IMR-90 (cell line): ENCODE measurements around the gene RPP21. TPM values are rescaled to one million over a fixed set of nuclear protein-coding genes. Genes with fewer than 3 reads are reported as not detected.

Experiments used
- microRNA-seq, 2 experiments: library from miRNA; stranded (forward) in 1 of 2; unstranded in 1 of 2; fragments of 10-50 nt in 1 of 2; fragments of <30 nt in 1 of 2; gene quantifications in 1 of 2; microRNA quantifications in 1 of 2; one replicate each; pipeline versions ENCODE3 to v1.1.0; 2013 to 2020; ENCODE audit not compliant: insufficient read depth in 1 of 2, insufficient read length in 1 of 2, unreplicated experiment in 1 of 2
- polyA plus RNA-seq, 3 experiments: library from polyadenylated mRNA; depleted of rRNA; stranded (reverse); fragments of >200 nt; gene quantifications; 2 replicates each; pipeline ENCODE4 v1.2.3, GENCODE V29; 2012; ENCODE audit warnings: low replicate concordance in 1 of 3
- small RNA-seq, 5 experiments: library from RNA; depleted of rRNA; stranded (forward); fragments of <200 nt; gene quantifications; one replicate each; pipeline ENCODE3, GENCODE V24; 2012
- total RNA-seq: library from RNA; depleted of rRNA; stranded (reverse); fragments of >200 nt; gene quantifications from 2 replicates; pipeline ENCODE4 v1.2.3, GENCODE V29; 2012; rRNA removed

RPP21 gene
- total and polyA plus RNA-seq, 2 of the 4 experiments (the other 2 are of a cell fraction), result 28.9 to 79.1 TPM

Small RNA genes within 50 kb of the gene (microRNA-seq; reads per million reads assigned to microRNA genes)
- not detected for gene HLA-N (ENCODE audit: insufficient read depth, insufficient read length)

Small RNA genes within 50 kb of the gene (small RNA-seq; reads per million reads assigned to genes)
- gene HLA-N, result 0 reads per million in 5 experiments

Other genes with a start within 250 kb of the RPP21 start
- not detected in 2 replicates for gene TRIM31, start 232.1 kb upstream of the RPP21 start, total RNA-seq
- gene TRIM31, start 232.1 kb upstream of the RPP21 start, polyA plus RNA-seq (2012; rRNA removed), result not detected in 2 replicates
- not detected in 2 replicates for gene TRIM40, start 209.0 kb upstream of the RPP21 start, total RNA-seq
- gene TRIM40, start 209.0 kb upstream of the RPP21 start, polyA plus RNA-seq (2012; rRNA removed), result not detected in 2 replicates
- not detected in 2 replicates for gene TRIM10, start 183.9 kb upstream of the RPP21 start, total RNA-seq
- not detected in 2 replicates for gene TRIM10, start 183.9 kb upstream of the RPP21 start, polyA plus RNA-seq (2012; rRNA removed)
- gene TRIM15, start 181.6 kb upstream of the RPP21 start, total RNA-seq, result not detected in 2 replicates
- not detected in 2 replicates for gene TRIM15, start 181.6 kb upstream of the RPP21 start, polyA plus RNA-seq (2012; rRNA removed)
- gene TRIM26, start 131.8 kb upstream of the RPP21 start, total RNA-seq, result 22.6 and 23.3 TPM in 2 replicates
- 23.8 and 24.6 TPM in 2 replicates for gene TRIM26, start 131.8 kb upstream of the RPP21 start, polyA plus RNA-seq (2012; rRNA removed)
- 9.4 and 10.0 TPM in 2 replicates for gene TRIM39, start 18.2 kb upstream of the RPP21 start, total RNA-seq
- gene TRIM39, start 18.2 kb upstream of the RPP21 start, polyA plus RNA-seq (2012; rRNA removed), result 6.7 and 7.5 TPM in 2 replicates
- gene HLA-E, start 144.4 kb downstream of the RPP21 start, total RNA-seq, result 84.8 and 85.8 TPM in 2 replicates
- gene HLA-E, start 144.4 kb downstream of the RPP21 start, polyA plus RNA-seq (2012; rRNA removed), result 83.6 and 91.4 TPM in 2 replicates
- 33.9 and 40.5 TPM in 2 replicates for gene GNL1, start 211.3 kb downstream of the RPP21 start, total RNA-seq
- 43.7 and 44.0 TPM in 2 replicates for gene GNL1, start 211.3 kb downstream of the RPP21 start, polyA plus RNA-seq (2012; rRNA removed)
- 7.2 TPM in 2 replicates for gene PRR3, start 212.1 kb downstream of the RPP21 start, total RNA-seq
- 16.7 and 17.3 TPM in 2 replicates for gene PRR3, start 212.1 kb downstream of the RPP21 start, polyA plus RNA-seq (2012; rRNA removed)
- gene ABCF1, start 226.3 kb downstream of the RPP21 start, total RNA-seq, result 47.5 and 48.6 TPM in 2 replicates
- gene ABCF1, start 226.3 kb downstream of the RPP21 start, polyA plus RNA-seq (2012; rRNA removed), result 35.8 and 39.1 TPM in 2 replicates